HG02885 (cell line): ENCODE data around the gene SMOC1.

Source experiments
- ATAC-seq: cut with Tn5 transposase; IDR thresholded peaks from one replicate; pipeline ENCODE4 v1.9.1; 2021; ENCODE audit warnings: mild to moderate bottlenecking; ENCODE audit not compliant: unreplicated experiment, poor library complexity

SMOC1 gene

DNA sequence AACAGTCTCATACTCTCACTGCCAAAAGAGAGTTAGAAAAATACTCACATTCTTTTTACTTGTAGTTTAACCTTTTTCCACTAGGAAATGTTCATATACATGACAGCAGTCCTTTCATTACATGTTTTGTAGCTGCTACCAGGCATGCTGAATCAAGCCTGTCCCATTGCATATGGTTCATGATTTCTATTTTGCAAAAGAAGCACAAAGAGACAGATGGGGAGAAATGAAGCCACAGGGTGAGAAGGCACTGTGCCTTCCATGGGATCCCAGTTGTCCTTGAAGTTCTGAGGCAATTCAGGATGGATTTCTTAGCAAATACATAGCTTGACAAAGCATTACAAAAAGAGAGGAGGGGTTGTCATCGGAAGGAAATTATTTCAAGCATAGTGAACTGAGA is 89.5 kb downstream of the SMOC1 start:
- ATAC-seq = no peak

DNA sequence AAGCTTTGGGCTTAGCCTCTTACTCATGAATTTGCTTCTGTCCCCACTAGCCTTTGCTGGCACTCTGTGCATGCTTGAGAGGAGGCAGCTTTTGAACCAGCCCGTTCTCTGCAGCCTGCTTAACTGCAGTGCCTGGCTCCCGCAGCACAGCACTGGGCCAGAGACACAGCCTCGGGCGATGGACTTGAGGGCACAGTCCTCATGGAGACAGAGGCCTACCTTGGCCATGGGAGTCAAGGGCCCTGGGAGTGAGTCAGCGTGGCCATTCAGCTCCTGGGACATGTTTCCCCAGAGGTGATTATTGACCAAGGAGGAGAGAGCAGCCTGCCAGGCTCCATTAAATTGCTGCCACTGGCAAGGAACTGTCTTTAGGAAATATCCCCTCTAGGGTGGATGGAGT is 93.5 kb downstream of the SMOC1 start:
- ATAC-seq = no peak

- ATAC-seq = no peak
Observed at GRCh38 chr14:69973846-69974245, 94.6 kb downstream of the SMOC1 start.

DNA sequence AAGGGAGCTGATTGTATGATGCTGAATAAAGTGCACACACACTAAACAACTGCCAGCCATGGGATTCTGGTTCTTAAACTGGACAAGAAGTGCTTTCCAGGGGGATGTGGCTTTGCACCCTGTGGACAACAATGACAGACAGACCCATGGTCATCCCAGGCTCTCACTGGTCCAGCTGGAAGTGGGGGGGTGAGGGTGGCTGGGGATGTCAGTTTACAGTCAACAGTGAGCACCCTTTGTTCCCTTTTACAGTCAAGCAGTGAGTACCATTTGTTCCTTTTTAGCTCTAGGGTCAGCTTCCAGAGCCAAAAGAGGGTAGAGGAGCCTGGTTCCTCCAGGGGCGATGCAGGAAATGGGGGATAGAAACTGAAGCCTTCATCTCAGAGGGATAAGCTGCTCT is 100.7 kb downstream of the SMOC1 start:
- ATAC-seq = no peak

DNA sequence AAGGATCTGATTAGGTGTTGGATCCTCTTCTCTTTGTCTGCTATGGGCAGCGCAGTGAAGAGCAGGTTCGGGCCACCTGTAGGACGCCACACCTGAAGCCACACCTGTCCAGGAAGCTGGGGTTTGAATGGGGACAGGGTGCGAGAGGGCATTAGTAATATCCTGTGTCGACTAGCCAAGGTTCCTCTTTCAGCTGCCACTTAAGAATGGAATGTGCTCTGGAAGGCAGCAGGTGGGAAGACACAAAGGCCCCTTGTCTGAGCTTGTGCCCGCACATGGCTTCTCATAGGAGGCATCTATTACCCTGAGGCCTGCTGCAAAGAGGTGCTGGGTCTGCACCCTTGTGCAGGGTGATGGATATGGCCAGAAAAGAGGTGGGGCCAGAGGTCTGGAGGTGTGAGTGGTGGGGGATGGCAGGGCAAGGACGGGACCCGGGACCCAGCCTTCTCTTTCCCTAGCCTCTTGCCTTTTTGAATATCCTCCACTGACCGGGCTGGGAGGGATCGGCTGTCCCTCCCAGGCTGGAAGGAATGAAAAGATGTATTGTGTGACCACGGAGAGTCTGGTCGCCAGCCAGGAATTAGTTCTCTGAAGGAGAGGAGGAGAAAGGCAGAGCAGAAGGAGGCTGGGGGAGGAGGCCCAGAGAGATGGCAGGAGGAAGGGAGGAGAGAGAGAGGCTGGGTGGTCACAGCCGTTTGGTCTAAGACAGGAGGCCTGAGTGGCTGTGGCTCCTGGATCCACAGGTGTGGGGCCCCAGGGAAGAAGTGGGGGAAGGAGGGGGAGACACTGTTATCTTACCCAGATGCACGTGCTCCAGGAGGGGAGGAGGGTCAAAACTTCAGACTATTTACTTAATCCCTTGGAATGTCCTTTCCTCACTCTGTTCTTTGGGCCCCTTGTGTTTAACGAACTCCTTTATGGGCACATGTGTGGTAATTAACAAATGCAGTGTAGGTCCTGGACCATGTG is 101.5 kb downstream of the SMOC1 start:
- no peak for ATAC-seq

GRCh38 chr14:69982220-69982839 is 103.1 kb downstream of the SMOC1 start:
- ATAC-seq = no peak

DNA sequence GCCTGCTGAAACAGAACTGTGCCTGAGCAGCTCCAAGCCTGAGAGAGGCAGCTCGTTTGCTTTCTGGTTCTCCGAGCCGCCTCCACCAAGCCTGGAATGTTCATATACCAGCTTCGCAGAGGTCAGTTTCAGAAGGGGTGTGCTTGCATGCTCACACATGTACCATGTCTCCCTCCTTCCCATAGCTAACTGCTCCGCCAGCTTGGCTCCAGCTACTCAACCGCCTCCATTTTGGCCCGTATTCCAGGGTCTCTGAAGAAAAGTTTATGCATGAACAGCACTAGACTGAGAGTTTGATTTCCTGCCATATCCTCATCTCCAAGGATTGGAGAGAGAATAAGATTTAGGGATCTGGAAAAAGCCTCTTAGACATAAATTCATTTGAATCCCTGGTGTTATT is 103.7 kb downstream of the SMOC1 start:
- no peak for ATAC-seq

GRCh38 chr14:69983317-69983716 is 104.1 kb downstream of the SMOC1 start:
- ATAC-seq = no peak

DNA sequence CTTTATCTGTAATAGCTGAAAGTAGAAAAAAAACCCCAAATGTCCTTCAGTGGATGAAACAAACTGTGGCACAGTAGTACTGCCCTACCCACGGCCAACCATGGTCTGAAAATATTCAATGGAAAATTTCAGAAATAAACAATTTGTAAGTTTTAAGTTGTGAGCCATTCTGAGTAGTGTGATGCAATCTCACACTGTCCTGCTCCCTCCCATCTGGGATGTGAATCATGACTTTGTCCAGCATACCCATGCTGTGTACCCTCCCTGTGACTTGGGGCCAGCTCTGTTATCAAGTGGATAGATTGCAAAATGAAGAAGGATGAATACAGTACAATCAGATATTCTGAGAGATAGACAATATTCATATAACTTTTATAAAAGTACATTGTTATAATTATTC is 106.2 kb downstream of the SMOC1 start:
- ATAC-seq = no peak

GRCh38 chr14:69986336-69986735 is 107.1 kb downstream of the SMOC1 start:
- no peak for ATAC-seq

- ATAC-seq = no peak
Observed at GRCh38 chr14:69987406-69988121, 108.3 kb downstream of the SMOC1 start.

- ATAC-seq = no peak
Observed at GRCh38 chr14:69988979-69989378, 109.8 kb downstream of the SMOC1 start.

GRCh38 chr14:69989622-69990021 is 110.4 kb downstream of the SMOC1 start:
- no peak for ATAC-seq

DNA sequence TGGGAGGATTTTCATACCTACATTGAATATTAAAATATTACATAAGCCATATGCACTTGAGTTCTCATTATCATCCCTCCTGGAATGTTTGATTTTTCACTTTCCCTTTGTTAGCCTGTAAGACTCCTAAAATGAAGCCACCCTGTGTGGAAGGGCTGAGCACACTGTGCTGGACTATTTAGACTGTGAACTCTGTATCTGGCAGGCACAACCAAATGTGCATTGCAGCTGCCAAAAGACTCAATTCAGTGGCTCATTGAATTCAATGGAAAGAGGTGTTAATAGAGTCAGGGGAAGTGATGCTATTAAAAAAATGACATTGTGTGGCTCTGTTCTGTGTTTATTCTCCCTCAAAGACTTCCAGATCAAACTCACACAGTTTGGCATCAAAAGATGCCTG is 111.1 kb downstream of the SMOC1 start:
- no peak for ATAC-seq

- no peak for ATAC-seq
Observed at GRCh38 chr14:69991422-69991821, 112.2 kb downstream of the SMOC1 start.

- no peak for ATAC-seq
Observed at GRCh38 chr14:69992564-69992963, 113.3 kb downstream of the SMOC1 start.

- ATAC-seq = no peak
Observed at GRCh38 chr14:69993326-69993725, 114.1 kb downstream of the SMOC1 start.

- ATAC-seq = no peak
Observed at GRCh38 chr14:69994002-69994401, 114.8 kb downstream of the SMOC1 start.

- ATAC-seq = no peak
Observed at GRCh38 chr14:69996216-69996615, 117.0 kb downstream of the SMOC1 start.

- no peak for ATAC-seq
Observed at GRCh38 chr14:69997849-69998248, 118.6 kb downstream of the SMOC1 start.

DNA sequence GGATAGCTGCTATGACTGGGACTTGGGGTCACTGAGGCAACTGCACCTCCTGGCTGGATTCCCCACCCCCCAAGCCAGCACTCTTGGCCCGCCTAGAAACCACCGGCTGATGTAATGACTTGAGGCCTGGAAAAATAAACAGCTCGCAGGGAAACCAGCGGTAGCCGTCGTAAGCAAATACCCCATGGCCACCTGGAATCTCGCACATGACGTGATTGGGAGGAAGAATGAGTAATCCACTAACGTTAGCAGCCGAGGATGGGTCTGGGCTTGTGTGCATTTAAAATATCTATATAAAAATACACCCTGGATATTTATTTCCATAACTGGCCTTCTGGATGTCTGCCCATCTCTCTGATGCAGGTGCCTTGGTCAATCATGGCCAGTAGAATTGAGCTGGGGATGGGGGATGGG is 120.1 kb downstream of the SMOC1 start:
- no peak for ATAC-seq
